Measurements from ENCODE around the gene IL17D. TPM values are rescaled to one million over a fixed set of nuclear protein-coding genes. Genes with fewer than 3 reads are reported as not detected.

Gene IL17D
- total RNA-seq, 1 experiment from 2014 or later: 1.2 TPM

DNA sequence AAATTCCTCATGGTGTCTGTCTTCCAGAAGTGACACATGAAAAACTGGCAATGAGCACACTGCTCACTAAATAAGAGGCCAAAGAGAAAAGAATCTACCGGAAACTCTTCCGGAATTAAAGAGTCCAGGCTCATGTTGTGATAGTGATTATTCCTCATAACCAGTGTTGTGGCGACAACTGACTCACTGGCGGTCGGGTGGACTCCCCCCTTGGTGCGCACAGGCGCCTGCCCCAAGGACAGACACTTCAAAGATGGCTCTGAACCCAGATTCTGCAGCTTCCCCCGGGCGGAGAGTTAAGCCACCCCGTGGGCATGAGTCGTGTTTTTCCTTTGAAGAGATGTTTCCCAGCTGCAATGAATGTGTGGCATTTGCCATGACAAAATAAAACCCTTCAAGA is 10.3 kb downstream of the IL17D start:
- H3K79me2 ChIP-seq (ENCODE audit: insufficient read depth, low read length): no peaks in the 10 kb centered on the region
- no peak overlapping the region for H3K14ac ChIP-seq (ENCODE audit: insufficient read depth, low read length)
- H3K36me3 Mint-ChIP-seq (ENCODE audit: insufficient read depth in 1 of 3, low read depth in 3 of 3): no peaks in the 10 kb centered on the region
- no peak overlapping the region for H4K91ac ChIP-seq (ENCODE audit: insufficient read length, low read depth, low read length)
- no peak overlapping the region for H2AK5ac ChIP-seq (ENCODE audit: insufficient read length, low read length)
- H3K9ac ChIP-seq (ENCODE audit: extremely low read depth, insufficient read length, low read length): no peak overlapping the region
- no peak overlapping the region for H3K4me3 Mint-ChIP-seq
- no peaks in the 10 kb centered on the region for H3K23me2 ChIP-seq (ENCODE audit: insufficient read length, low read depth, low read length, poor library complexity, severe bottlenecking)
- peaks cover 32% of the 10 kb centered on the region for H3K27me3 Mint-ChIP-seq (ENCODE audit: low read depth)
- H2BK20ac ChIP-seq (ENCODE audit: low read depth, low read length, poor library complexity, severe bottlenecking): no peak overlapping the region
- no peak overlapping the region for H3K27ac ChIP-seq (ENCODE audit: insufficient read length, low read depth, low read length)
- no peaks in the 10 kb centered on the region for H3K4me1 ChIP-seq (ENCODE audit: insufficient read depth, low read length)
- no peak overlapping the region for H3T11ph ChIP-seq (ENCODE audit: low read length)
- no CpG with 5 or more reads among the region's 11 CpGs for WGBS (ENCODE audit: extremely low coverage, insufficient read length, low lambda C conversion rate)
- no peak for TF ChIP-seq CTCF (conservative IDR thresholded peaks at IDR 0.05)
- no peak overlapping the region for H2BK5ac ChIP-seq (ENCODE audit: insufficient read length, low read length)
- H3K4me2 ChIP-seq (ENCODE audit: insufficient read depth, insufficient read length, low read length): no peak overlapping the region
- no peak overlapping the region for H3K4ac ChIP-seq (ENCODE audit: low read depth, low read length)
- H3K18ac ChIP-seq (ENCODE audit: insufficient read length, low read depth, low read length): no peak overlapping the region
- DNase-seq: no peak
- no peaks in the 10 kb centered on the region for H3K79me1 ChIP-seq (ENCODE audit: insufficient read depth, low read depth, low read length, poor library complexity, severe bottlenecking)
- H2BK12ac ChIP-seq (ENCODE audit: insufficient read length, low read depth, low read length): no peak overlapping the region
- no peak overlapping the region for H3K23ac ChIP-seq (ENCODE audit: insufficient read length, low read depth, low read length)
- H2AFZ ChIP-seq (ENCODE audit: low read length): no peak overlapping the region
- no peak overlapping the region for H3K27ac Mint-ChIP-seq
- H2BK15ac ChIP-seq (ENCODE audit: low read depth, low read length): no peak overlapping the region
- H3K56ac ChIP-seq (ENCODE audit: insufficient read length, low read depth, low read length): no peak overlapping the region
- H4K5ac ChIP-seq (ENCODE audit: insufficient read length, low read depth, low read length): no peak overlapping the region
- peaks cover 0 to 2% of the 10 kb centered on the region in 2 experiments; a peak in 1 of 5 replicates for H3K9me3 Mint-ChIP-seq
- H3K4me1 Mint-ChIP-seq: peaks cover 32 to 35% of the 10 kb centered on the region in 2 experiments
- H2BK120ac ChIP-seq (ENCODE audit: low read depth, low read length, poor library complexity, severe bottlenecking): no peak overlapping the region
- H4K20me1 ChIP-seq (ENCODE audit: control insufficient read depth, insufficient read depth, insufficient read length): no peaks in the 10 kb centered on the region
- H4K8ac ChIP-seq (replicated peaks; ENCODE audit: insufficient read length, low read depth, low read length): no peak overlapping the region
- no peaks in the 10 kb centered on the region for H3K27me3 ChIP-seq (ENCODE audit: insufficient read depth, low read length)
- H3K9me3 ChIP-seq (ENCODE audit: control insufficient read depth, low read depth, low read length): no peaks in the 10 kb centered on the region

Measured in H9 (cell line).